Stimulated activated CD8-positive, alpha-beta memory T cell treated with anti-CD3 and anti-CD28 coated beads, Interleukin-7, amount 100 ng/mL, for 24 hours (primary cell): Measurements from ENCODE around the gene P2RX6.

Experiments
- DNase-seq: peaks from one replicate; pipeline ENCODE4 v3.0.0-alpha.2; 2020; ENCODE audit warnings: low read depth

Gene P2RX6

DNA sequence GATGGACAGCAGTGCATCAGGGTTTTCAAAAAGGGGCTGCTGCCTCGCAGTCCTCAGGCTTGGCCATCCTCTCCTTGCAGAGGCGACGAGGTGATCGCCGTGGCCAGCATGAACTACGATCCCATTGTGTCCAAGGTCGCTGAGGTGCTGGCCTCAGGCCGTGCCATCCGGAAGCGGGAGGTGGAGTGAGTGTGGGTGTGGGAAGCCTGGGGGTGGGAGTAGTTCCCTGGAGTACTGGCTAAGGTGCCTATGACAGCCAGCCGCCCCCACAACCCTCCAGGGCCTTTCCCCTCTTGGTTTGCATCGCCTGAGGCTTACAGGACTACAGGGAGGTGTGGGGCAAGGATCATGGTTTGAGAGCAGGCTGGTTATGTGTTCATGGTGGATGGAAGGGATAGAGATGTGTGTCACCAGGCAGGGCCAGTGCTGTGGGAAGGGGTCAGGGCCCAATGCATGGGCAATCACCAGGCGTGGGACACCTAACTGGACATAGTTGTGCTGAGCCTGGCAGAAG lies 35.0 kb upstream of the P2RX6 start:
- DNase-seq, result no peak

- DNase-seq, result no peak
Observed at GRCh38 chr22:20980523-20980922, 34.4 kb upstream of the P2RX6 start.

DNA sequence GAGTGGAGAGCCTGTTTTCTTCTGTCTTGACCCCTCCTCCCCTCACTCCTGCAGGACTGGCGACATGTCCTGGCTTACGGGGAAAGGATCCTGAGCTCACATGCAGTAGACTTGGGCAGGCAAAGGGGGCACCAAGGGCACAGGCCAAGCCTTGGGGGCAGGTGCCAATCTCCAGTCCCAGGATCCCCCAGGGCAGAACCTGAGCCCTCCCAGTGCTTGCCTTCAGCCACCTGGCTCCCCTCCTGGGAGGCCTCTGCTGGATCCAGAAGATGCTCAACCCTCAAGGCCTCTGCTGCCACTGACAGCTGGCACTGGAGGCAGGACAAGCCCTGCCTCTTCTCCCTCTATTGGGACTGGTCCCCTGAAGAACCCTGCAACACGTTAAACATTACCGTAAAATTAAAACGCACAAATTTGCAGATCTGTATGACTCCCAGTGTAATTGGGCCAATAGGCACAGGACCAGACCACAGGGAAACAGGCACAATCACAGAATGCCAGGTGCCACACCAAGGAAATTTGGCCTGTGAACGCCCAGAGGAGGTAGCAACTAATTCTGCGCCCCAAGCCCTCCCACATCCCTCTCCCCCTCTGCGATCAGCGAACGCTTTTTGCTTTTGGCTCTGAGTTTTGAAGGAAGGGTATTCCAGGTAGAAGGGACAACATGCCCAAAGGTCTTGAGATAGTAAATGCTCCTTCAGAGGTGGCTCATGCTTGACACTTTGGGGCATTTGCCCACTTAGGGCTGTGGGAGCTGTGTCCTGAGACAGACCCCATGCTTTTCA lies 33.8 kb upstream of the P2RX6 start:
- no peak for DNase-seq

DNA sequence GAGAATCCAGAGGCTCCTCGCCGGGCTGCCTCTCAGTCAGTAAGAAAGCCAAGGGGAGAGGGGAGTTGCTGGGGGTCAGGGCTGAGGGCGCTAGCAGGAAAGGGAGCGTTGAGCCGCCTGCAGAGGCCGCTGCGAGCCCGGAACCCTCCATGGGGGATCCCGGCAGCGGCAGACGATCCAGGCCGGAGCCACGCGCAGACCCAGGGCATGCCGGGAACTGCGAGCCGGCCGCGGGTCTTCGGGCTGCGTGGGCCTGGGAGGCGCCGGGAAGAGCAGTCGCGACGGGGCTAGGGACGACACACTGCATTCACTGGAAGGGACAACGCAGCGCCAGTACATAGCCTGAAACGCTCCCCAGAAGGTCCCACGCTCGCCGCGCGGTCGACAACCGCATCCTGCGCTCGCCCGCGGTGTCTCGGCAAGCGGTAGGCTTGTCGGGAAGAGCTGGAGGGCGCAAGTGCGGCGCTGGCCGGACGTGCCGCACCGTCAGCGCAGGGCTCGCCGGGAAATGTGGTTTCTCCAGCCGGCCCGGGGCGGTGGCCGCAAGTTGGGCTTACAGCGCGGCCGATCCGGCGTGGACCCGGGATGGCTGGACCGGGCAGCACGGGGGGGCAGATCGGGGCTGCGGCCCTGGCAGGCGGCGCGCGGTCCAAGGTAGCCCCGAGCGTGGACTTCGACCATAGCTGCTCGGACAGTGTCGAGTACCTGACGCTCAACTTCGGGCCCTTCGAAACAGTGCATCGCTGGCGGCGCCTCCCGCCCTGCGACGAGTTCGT lies 33.0 kb upstream of the P2RX6 start, which contains the start of gene LZTR1:
Gene LZTR1, plus strand, starts transcription at position 511 of the 776 bp plus-strand sequence. Its CDS starts 75 bp downstream, at position 586.
- DNase-seq, result no peak

GRCh38 chr22:20982563-20982882 lies 32.4 kb upstream of the P2RX6 start:
- DNase-seq, result no peak

DNA sequence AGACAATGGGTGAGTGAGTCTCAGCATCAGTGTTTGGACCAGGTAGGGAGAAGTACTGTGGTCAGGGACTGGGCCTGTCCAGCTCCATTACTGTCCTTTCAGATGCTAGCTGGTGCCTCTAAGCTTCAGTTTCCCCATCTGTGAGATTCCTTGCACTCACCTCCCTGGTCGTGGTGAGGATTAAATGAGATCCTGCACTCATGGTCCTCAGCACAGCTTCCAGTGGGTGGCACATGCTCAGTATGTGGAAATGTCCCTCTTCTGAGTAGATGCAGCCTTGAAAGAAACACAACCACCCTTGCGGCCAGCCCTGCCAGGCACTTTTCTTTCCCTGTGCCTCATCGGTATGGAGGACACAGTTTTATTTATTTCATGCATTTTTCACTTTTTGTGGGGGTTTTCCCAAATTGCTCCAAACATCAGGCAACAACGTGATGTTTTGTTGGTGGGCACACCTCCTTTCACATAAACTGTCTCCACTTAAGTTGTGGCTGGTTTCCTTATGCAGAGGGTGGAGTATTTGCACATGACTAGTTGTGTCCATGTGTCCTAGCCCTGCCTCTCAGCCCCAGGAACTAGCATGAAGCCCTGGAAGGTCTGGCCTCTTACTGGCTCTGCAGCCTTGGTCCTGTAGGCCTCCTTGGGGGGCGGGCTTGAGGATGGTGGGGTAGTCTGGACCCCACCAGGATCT lies 31.7 kb upstream of the P2RX6 start:
- DNase-seq, result no peak

GRCh38 chr22:20985720-20986119 lies 29.2 kb upstream of the P2RX6 start:
- no peak for DNase-seq

- no peak for DNase-seq
Observed at GRCh38 chr22:20986365-20986764, 28.6 kb upstream of the P2RX6 start.

DNA sequence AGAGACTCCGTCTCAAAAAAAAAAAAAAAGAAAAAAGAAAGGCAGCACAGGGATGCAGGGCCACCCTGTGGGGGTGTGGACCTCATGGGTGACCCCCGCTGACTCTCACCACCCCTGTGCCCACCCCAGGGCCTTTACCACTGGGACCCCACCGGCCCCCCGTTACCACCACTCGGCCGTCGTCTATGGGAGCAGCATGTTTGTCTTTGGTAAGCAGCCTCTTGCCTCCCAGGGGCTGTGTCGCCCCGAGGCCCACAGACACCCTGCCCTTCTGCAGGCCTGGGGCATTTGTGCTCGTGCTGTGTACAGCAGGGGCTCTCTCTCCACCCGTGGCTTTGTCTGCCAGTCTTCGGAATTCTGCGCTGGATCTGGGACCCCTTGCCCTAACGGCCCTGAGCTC lies 27.6 kb upstream of the P2RX6 start:
- no peak for DNase-seq

DNA sequence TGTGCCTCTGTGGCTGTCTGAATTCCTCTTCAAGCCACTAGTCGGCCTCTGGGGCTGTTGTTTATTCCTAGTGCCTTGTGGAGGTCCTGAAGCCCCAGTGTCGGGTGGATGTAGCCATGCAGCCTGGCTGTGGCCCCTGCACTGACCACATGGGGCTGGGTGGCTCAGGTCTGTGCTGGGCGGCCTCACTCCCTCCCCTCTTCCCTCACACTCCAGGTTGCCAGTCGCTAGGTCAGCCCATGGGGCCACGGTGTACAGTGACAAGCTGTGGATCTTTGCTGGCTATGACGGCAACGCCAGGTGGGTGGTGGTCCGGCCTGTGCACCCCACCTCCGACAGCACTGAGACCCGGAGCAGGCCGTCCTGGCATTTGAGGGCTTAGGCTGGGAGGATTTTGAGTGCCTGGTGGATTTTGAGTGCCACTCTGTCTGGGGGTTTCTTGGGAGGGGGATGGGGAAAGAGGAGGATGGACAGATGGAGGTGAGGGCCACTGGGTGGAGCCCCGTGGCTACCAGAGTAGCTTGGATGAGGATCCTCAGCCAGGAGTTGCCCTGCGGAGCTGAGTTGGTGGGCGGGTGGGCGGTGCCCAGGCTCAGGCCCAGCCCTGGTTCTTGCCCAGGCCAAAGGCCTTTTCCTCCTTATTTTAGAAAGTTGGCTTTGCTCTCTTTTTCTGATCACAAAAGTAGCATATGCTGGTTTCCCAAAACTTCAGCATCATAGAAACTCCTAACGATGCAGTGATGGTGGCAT lies 26.2 kb upstream of the P2RX6 start:
- no peak for DNase-seq

- DNase-seq, result no peak
Observed at GRCh38 chr22:20989323-20990138, 25.4 kb upstream of the P2RX6 start.

- no peak for DNase-seq
Observed at GRCh38 chr22:20990184-20991180, 24.5 kb upstream of the P2RX6 start.

- no peak for DNase-seq
Observed at GRCh38 chr22:20991252-20992055, 23.5 kb upstream of the P2RX6 start.

- DNase-seq, result no peak
Observed at GRCh38 chr22:20992056-20992442, 22.9 kb upstream of the P2RX6 start.

GRCh38 chr22:20992456-20993303 lies 22.3 kb upstream of the P2RX6 start:
- DNase-seq, result no peak

DNA sequence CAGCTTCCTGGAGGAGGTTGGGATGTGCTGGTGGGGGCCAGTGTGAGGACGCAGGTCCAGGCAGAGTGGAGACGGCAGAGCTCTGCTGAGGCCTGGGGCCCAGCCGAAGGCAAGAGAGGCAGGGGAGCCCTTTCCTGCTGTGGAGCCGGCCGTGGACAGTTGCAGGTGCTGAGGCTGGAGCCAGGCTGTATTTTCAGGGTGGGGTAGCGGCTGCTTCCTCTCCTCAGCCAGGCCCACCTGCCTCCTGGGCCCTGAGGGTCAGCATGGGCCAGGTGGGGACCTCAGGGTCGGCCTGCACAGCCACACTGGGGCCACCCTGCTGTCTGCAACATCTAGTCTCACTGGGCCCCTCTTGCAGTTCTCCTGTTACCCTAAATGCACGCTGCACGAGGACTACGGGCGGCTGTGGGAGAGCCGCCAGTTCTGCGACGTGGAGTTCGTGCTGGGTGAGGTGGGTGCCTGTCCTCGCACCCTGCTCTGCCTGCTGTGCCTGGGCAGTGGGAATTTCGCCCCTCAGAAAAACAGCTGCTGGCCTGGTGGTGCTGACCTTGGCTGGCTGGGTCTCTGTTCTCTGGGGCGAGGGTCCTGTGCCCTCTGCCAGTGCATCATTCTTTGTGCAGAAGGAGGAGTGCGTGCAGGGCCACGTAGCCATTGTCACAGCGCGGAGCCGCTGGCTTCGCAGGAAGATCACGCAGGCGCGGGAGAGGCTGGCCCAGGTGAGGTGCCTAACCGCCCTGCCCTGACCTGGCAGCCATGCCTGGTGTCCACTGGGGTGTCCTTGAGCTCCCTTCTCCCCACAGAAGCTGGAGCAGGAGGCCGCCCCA lies 21.4 kb upstream of the P2RX6 start:
- DNase-seq, result no peak
